Lower lobe of right lung (tissue), 2 donors: Measurements from ENCODE around the gene MAPK9. TPM values are rescaled to one million over a fixed set of nuclear protein-coding genes. Genes with fewer than 3 reads are reported as not detected.

Experiments
- ATAC-seq, 2 donors: fragments of 200-7000 bp; cut with Tn5 transposase; one replicate each; pipeline ENCODE4 v1.9.1; 2020 to 2022; ENCODE audit warnings: mild to moderate bottlenecking in 2 of 2, moderate library complexity in 2 of 2
- DNase-seq: peaks from one replicate; pipeline ENCODE4 v3.0.0-alpha.2; 2020
- H3K27ac ChIP-seq: fragments of 200-600 bp; one replicate; pipeline ENCODE4 v1.8.0; 2022
- H3K27me3 ChIP-seq: fragments of 200-600 bp; one replicate; pipeline ENCODE4 v1.8.0; 2022; ENCODE audit warnings: low read depth
- H3K36me3 ChIP-seq: fragments of 200-600 bp; one replicate; pipeline ENCODE4 v1.8.0; 2022; ENCODE audit warnings: mild to moderate bottlenecking
- H3K4me1 ChIP-seq: fragments of 200-600 bp; one replicate; pipeline ENCODE4 v1.8.0; 2022
- H3K4me3 ChIP-seq: fragments of 200-600 bp; one replicate; pipeline ENCODE4 v1.8.0; 2022; ENCODE audit warnings: mild to moderate bottlenecking
- H3K9me3 ChIP-seq: fragments of 200-600 bp; one replicate; pipeline ENCODE4 v1.8.0; 2022
- CTCF ChIP-seq: fragments of 200-600 bp; IDR thresholded peaks from one replicate; pipeline ENCODE4 v1.8.0; 2022; ENCODE audit warnings: antibody characterized with exemption, mild to moderate bottlenecking
- intact Hi-C: fragments of 100-400 bp; cut with DNase I; formaldehyde crosslinking; loops from one replicate; pipeline ENCODE4 v1.11.0; 2022
- total RNA-seq: library from RNA; stranded (reverse); fragmentation: NEBNext Ultra II Directional; extraction: Animal tissue kit (Norgen Biotek cat#: 25700); gene quantifications from one replicate; pipeline ENCODE4 v1.2.1, GENCODE V29; 2021
- donor health status: DM: no; HTN: yes; CAD: no; lungs with severe emphysema.

The MAPK9 gene
- total RNA-seq, 1 donor from 2014 or later = 43.1 TPM

DNA sequence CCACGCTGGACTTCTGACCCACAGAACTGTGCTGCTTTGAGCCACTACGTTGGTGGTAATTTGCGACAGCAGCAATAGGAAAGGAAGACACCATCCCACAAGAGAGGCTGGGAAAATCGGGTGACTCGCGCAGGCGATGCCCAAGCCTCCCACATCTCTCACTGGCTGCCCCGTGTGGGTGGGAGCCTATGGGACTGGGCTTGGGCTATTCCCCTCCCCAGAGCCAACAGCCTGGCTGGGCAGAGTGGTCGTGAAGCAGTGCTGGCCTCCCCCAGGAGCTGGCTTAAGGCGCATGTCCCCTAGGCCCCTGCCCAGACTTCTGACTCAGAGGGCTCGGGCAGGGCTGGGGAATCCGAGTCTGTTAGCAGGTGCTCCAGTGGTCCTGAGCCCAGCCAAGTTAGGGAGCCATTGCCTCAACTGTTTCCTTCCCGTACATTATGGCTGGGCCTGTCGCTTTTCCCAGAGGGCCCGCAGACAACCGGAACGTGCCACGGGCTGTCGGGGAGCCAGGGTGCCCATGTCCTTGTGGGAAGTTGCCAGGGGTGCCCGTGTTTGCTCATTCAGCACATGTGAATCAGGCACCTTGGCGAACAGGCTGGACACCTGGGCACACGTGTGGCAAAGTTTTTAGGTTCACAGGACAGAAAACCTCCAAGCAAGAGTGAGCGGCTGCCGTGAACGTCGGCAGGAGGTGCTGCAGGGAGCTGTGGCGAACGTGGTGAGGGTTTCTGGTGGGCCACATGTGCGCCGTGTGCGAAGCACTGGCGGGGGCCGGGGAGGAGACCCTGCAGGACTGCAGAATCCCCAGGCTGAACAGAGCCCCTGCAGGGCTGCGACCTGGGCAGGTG lies 75.9 kb downstream of the MAPK9 start:
- TF ChIP-seq CTCF = no peak
- H3K9me3 ChIP-seq = peaks cover 26% of the 10 kb centered on the region
- no peak for ATAC-seq
- intact Hi-C loops = no loop called here
- H3K27ac ChIP-seq = no peak overlapping the region
- DNase-seq = no peak
- no peaks in the 10 kb centered on the region for H3K36me3 ChIP-seq
- peaks cover 14% of the 10 kb centered on the region for H3K27me3 ChIP-seq
- H3K4me3 ChIP-seq = no peak overlapping the region
- no peaks in the 10 kb centered on the region for H3K4me1 ChIP-seq

- ATAC-seq (no peak), DNase-seq (no peak)
- H3K36me3 ChIP-seq = no peaks in the 10 kb centered on the region
- no peaks in the 10 kb centered on the region for H3K4me1 ChIP-seq
- H3K4me3 ChIP-seq = no peak overlapping the region
- intact Hi-C loops = no loop called here
- H3K27me3 ChIP-seq = peaks cover 22% of the 10 kb centered on the region
- H3K9me3 ChIP-seq = peaks cover 24% of the 10 kb centered on the region
- TF ChIP-seq CTCF = no peak
- no peak overlapping the region for H3K27ac ChIP-seq
Observed at GRCh38 chr5:180214870-180215770, 76.8 kb downstream of the MAPK9 start.

- DNase-seq (no peak), ATAC-seq (no peak)
- Histone ChIP-seq H3K27ac (no peak overlapping the region), H3K4me3 (no peak overlapping the region), H3K36me3 (no peaks in the 10 kb centered on the region), H3K4me1 (no peaks in the 10 kb centered on the region), H3K9me3 (peaks cover 10% of the 10 kb centered on the region), H3K27me3 (peaks cover 32% of the 10 kb centered on the region)
- TF ChIP-seq CTCF = no peak
- intact Hi-C loops = no loop called here
Observed at GRCh38 chr5:180213657-180214207, 78.2 kb downstream of the MAPK9 start.

GRCh38 chr5:180213256-180213600 lies 78.7 kb downstream of the MAPK9 start:
- Histone ChIP-seq H3K27ac (no peak overlapping the region), H3K4me1 (peaks cover 3% of the 10 kb centered on the region), H3K36me3 (no peaks in the 10 kb centered on the region), H3K27me3 (peaks cover 36% of the 10 kb centered on the region), H3K9me3 (peaks cover 7% of the 10 kb centered on the region), H3K4me3 (no peak overlapping the region)
- TF ChIP-seq CTCF = no peak
- intact Hi-C loops = no loop called here
- no peak for ATAC-seq
- no peak for DNase-seq

DNA sequence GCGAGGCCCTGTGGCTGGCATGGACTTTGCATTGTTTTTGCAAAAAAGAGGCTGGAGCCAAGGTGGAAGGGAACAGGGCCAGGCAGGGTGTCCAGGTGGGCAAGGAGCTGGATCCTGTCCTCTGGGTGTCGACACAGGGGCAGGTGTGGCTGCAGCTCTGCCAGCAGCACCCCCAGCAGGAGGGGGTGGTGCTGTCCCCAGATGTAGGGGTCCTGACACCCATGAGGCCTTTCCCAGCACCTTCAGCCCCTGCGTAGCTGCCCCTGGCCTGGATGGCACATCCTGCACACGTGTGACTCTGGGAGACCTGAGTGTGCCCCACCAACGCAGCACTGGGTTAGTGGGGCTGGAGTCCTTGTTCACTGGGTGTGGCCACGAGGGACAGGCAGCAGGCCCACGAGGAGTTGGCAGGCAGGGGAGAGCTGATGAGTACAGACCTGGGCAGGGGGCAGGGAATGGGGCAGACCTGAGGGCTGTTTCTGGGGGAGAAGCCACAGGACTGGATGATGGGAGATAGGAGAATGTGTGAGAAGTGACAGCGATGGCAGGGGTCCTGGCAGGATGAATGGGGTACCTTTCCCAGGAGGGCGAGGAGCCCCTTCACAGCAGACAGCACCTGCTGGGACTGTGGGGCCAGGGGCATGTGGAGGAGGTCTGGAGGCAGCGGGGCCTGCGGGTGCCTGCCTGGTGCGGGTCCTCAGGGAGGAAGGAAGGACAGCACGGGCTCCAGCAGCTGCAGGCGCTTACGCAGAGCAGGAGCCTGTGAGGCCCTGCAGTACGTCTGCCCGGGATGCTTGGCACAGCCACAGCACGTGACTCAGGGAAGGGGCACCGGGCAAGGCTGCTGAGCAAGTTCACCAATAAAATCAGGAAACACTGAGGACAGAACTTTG lies 79.3 kb downstream of the MAPK9 start:
- intact Hi-C loops = no loop called here
- no peak for TF ChIP-seq CTCF
- no peak for ATAC-seq
- DNase-seq = no peak
- H3K36me3 ChIP-seq = no peaks in the 10 kb centered on the region
- peaks cover 8% of the 10 kb centered on the region for H3K4me1 ChIP-seq
- peaks cover 42% of the 10 kb centered on the region for H3K27me3 ChIP-seq
- no peak overlapping the region for H3K27ac ChIP-seq
- H3K4me3 ChIP-seq = no peak overlapping the region
- peaks cover under 1% of the 10 kb centered on the region for H3K9me3 ChIP-seq
